Brain microvascular endothelial cell (primary cell): Measurements from ENCODE around the gene PCDH17.

Experiments
- DNase-seq: peaks from one replicate; pipeline ENCODE4 v3.0.0-alpha.2; 2020
- H3K27ac ChIP-seq: fragments of 250-450 bp; sonication (Bioruptor Pico); 2 replicates; pipeline ENCODE4 v1.5.1; 2020; ENCODE audit warnings: mild to moderate bottlenecking, moderate library complexity
- H3K27me3 ChIP-seq: fragments of 250-450 bp; sonication (Bioruptor Pico); replicated peaks from 2 replicates; pipeline ENCODE4 v1.5.1; 2020; ENCODE audit warnings: mild to moderate bottlenecking
- H3K36me3 ChIP-seq: fragments of 250-450 bp; sonication (Bioruptor Pico); replicated peaks from 2 replicates; pipeline ENCODE4 v1.5.1; 2020; ENCODE audit warnings: mild to moderate bottlenecking
- H3K4me3 ChIP-seq: 2 replicates; pipeline ENCODE4 v1.5.1; 2011; ENCODE audit warnings: low read depth, mild to moderate bottlenecking, control low read depth, low read length, moderate library complexity
- CTCF ChIP-seq: IDR thresholded peaks from 2 replicates; pipeline ENCODE4 v1.5.1; 2011; ENCODE audit warnings: low read depth, mild to moderate bottlenecking, moderate library complexity, low read length, control low read depth, inconsistent platforms; ENCODE audit errors: missing control alignments
- in situ Hi-C: cut with HindIII; loops from 2 replicates; pipeline ENCODE4 v1.10.0; 2017; ENCODE audit warnings: low sequenced_read_pairs, low pct_ligation_motif_present

PCDH17 gene

GRCh38 chr13:57641051-57641450 lies 9.5 kb downstream of the PCDH17 start:
- H3K27ac ChIP-seq, result no peak overlapping the region
- no peak overlapping the region for H3K4me3 ChIP-seq
- TF ChIP-seq CTCF, result no peak
- DNase-seq, result no peak
- no peaks in the 10 kb centered on the region for H3K27me3 ChIP-seq
- in situ Hi-C loops, result no loop called here
- no peaks in the 10 kb centered on the region for H3K36me3 ChIP-seq

- in situ Hi-C loops, result no loop called here
- no peak for DNase-seq
- no peaks in the 10 kb centered on the region for H3K27me3 ChIP-seq
- no peak overlapping the region for H3K4me3 ChIP-seq
- TF ChIP-seq CTCF, result no peak
- no peak overlapping the region for H3K27ac ChIP-seq
- H3K36me3 ChIP-seq, result no peaks in the 10 kb centered on the region
Measured at GRCh38 chr13:57644106-57644505, 12.6 kb downstream of the PCDH17 start.

- in situ Hi-C loops, result no loop called here
- Histone ChIP-seq H3K4me3 (no peak overlapping the region), H3K36me3 (no peaks in the 10 kb centered on the region), H3K27ac (no peak overlapping the region), H3K27me3 (no peaks in the 10 kb centered on the region)
- DNase-seq, result no peak
- no peak for TF ChIP-seq CTCF
Measured at GRCh38 chr13:57653229-57653989, 21.9 kb downstream of the PCDH17 start.

- no peak for DNase-seq
- Histone ChIP-seq H3K27ac (no peak overlapping the region), H3K36me3 (no peaks in the 10 kb centered on the region), H3K4me3 (no peak overlapping the region), H3K27me3 (no peaks in the 10 kb centered on the region)
- no peak for TF ChIP-seq CTCF
- in situ Hi-C loops, result no loop called here
Measured at GRCh38 chr13:57665481-57665880, 33.9 kb downstream of the PCDH17 start.

- in situ Hi-C loops, result no loop called here
- no peak overlapping the region for H3K4me3 ChIP-seq
- no peaks in the 10 kb centered on the region for H3K36me3 ChIP-seq
- DNase-seq, result no peak
- H3K27ac ChIP-seq, result no peak overlapping the region
- no peak for TF ChIP-seq CTCF
- no peaks in the 10 kb centered on the region for H3K27me3 ChIP-seq
Measured at GRCh38 chr13:57666131-57666953, 34.8 kb downstream of the PCDH17 start.
